ENCODE results near the gene DICER1. TPM values are rescaled to one million over a fixed set of nuclear protein-coding genes. Genes with fewer than 3 reads are reported as not detected.

DICER1 gene
- total RNA-seq, 1 donor from 2014 or later = 49.3 TPM

GRCh38 chr14:95061317-95062093 is 95.8 kb downstream of the DICER1 start:
- no peak for DNase-seq (ENCODE audit: low spot score)

- no peak for DNase-seq (ENCODE audit: low spot score)
Observed at GRCh38 chr14:95059126-95059525, 98.2 kb downstream of the DICER1 start.

- DNase-seq (ENCODE audit: low spot score) = no peak
Observed at GRCh38 chr14:95058491-95058890, 98.8 kb downstream of the DICER1 start.

GRCh38 chr14:95057851-95058250 is 99.5 kb downstream of the DICER1 start:
- DNase-seq (ENCODE audit: low spot score) = no peak

- no peak for DNase-seq (ENCODE audit: low spot score)
Observed at GRCh38 chr14:95057147-95057546, 100.2 kb downstream of the DICER1 start.

GRCh38 chr14:95056476-95056875 is 100.9 kb downstream of the DICER1 start:
- no peak for DNase-seq (ENCODE audit: low spot score)

- DNase-seq (ENCODE audit: low spot score) = no peak
Observed at GRCh38 chr14:95055318-95055717, 102.0 kb downstream of the DICER1 start.

- no peak for DNase-seq (ENCODE audit: low spot score)
Observed at GRCh38 chr14:95054346-95055280, 102.7 kb downstream of the DICER1 start.

- DNase-seq (ENCODE audit: low spot score) = no peak
Observed at GRCh38 chr14:95052016-95052585, 105.2 kb downstream of the DICER1 start.

- no peak for DNase-seq (ENCODE audit: low spot score)
Observed at GRCh38 chr14:95049952-95050351, 107.4 kb downstream of the DICER1 start.

- DNase-seq (ENCODE audit: low spot score) = no peak
Observed at GRCh38 chr14:95048771-95049312, 108.5 kb downstream of the DICER1 start.

- DNase-seq (ENCODE audit: low spot score) = no peak
Observed at GRCh38 chr14:95047754-95048153, 109.6 kb downstream of the DICER1 start.

GRCh38 chr14:95046711-95047681 is 110.3 kb downstream of the DICER1 start:
- DNase-seq (ENCODE audit: low spot score) = no peak

- DNase-seq (ENCODE audit: low spot score) = no peak
Observed at GRCh38 chr14:95045836-95046430, 111.4 kb downstream of the DICER1 start.

- DNase-seq (ENCODE audit: low spot score) = no peak
Observed at GRCh38 chr14:95045106-95045701, 112.1 kb downstream of the DICER1 start.

GRCh38 chr14:95044463-95045105 is 112.7 kb downstream of the DICER1 start:
- DNase-seq (ENCODE audit: low spot score) = no peak

GRCh38 chr14:95043732-95044462 is 113.4 kb downstream of the DICER1 start:
- no peak for DNase-seq (ENCODE audit: low spot score)

GRCh38 chr14:95043314-95043713 is 114.0 kb downstream of the DICER1 start:
- no peak for DNase-seq (ENCODE audit: low spot score)

GRCh38 chr14:95041477-95042020 is 115.8 kb downstream of the DICER1 start:
- no peak for DNase-seq (ENCODE audit: low spot score)
